GM04503 (cell line): ENCODE results near the gene TGFB2.

Experiments
- DNase-seq: peaks from one replicate; pipeline ENCODE4 v3.0.0-alpha.2; 2012; ENCODE audit warnings: low read depth

Gene TGFB2

DNA sequence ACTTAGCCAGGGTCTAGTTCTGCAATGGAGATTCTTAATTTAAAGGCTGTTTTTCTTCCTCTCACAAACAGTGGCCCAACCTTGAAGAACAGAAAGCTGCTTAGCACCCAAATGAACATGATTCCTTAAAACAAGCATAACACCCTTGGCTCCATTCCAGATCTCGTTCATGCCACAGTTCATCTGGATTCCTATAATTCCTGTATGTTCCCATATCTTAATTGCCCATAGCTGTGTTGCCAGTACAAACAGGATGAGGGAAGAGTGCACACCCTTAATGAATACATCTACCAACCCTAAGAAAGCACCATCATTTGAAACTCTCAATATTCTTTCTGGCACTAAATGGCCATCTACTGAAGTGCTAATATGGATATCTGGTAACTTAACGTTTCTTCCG, 45.5 kb downstream of the TGFB2 start:
- DNase-seq: no peak

DNA sequence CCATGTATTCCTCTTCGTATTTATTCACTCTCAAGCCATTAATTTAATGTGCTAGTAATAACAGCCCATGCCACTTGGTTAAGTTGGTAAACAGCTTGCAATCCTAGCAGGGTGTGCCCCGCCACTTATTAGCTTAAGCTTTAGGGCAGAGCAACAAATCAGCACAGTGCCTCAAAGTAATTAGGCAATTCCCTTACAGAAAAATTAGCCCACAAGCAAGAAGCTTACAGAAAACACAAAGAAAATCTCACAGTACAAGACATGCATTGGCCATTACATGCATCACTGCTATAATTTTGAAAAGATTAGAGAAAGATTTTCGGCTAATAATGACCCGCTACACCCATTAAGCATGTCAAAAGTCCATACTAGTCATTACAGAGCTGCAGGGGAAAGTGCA, 47.6 kb downstream of the TGFB2 start:
- no peak for DNase-seq

DNA sequence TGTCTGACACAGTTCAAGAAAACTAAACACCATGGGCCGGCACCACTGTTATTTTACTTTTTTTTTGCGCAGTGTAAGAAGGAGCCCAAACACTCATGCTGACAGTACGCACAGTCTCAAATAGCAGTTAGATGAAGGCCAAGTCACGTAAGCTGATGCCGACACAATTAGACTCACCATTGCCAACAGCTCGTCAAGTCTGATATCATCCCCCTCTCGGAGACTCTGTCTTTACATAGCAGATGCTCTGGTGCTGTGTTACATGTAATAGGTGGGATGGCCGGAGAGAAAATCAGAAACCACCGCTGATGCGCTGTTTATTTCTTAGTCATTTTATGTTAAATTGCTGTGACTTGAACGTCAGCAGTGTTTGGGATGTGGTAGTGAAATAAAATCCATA, 49.3 kb downstream of the TGFB2 start:
- DNase-seq: no peak

DNA sequence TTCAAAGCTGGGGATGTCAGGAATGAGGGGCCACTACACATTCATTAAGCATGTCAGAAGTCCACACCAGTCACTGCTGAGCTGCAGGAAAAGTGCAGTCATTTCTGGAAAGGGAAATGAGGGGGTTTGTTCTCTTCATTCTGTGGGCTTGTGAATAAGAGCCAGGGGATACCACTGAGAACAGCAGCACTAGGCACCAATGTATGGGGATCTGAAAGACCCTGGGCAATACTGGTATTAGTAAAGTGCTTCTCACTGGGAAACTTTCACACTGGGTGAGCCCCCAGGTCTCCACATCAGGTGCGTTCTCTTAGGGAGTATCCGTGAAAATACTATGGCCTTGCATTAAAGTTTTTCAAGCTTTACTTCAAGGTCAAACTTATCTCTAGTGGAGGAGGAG, 49.9 kb downstream of the TGFB2 start:
- DNase-seq: no peak

DNA sequence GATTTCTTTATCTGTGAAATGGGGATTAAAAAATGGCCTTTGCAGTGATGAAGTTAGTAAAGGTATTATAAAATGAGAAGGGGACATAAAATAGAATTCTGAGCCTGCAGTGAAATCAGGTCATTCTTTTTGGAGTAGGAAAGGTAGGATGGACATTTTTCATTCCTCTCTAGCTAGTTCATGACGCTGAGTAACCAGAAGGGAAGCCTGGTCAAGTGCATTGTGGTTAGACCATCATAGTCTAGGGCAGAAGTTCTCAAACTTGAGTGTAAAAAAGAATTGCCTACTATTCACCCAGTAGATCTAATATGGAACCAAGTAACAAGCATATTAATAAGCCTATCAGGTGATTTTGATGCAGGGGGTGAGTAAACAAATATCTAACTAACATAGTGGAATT, 50.8 kb downstream of the TGFB2 start:
- DNase-seq: no peak

DNA sequence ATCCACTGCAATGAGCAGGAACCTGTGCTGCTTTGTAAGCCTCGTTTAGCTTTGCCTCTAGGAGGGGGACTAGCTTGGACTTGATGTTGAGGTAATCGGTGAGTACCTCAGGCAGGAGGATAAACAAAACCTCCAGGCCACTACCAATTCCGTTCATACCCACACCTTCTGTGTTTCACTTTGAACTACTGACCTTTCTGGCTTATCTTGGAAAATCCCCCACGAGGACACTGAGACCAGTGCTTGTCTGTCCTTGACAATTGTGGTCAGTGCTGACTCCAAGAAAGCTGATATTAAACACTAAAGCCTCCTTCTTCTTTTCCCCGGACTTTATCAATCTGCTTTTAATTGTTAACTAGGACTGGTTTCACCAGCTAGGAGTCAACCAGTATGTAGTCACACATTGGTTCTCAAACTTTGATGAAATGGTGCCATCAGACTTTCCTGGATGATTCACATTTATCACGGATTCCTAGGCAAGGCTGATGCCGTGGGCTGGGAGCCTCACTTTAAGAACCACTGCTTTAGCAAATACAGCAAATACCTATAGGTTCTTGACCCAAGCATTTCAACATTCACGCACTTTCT, 52.7 kb downstream of the TGFB2 start:
- no peak for DNase-seq

DNA sequence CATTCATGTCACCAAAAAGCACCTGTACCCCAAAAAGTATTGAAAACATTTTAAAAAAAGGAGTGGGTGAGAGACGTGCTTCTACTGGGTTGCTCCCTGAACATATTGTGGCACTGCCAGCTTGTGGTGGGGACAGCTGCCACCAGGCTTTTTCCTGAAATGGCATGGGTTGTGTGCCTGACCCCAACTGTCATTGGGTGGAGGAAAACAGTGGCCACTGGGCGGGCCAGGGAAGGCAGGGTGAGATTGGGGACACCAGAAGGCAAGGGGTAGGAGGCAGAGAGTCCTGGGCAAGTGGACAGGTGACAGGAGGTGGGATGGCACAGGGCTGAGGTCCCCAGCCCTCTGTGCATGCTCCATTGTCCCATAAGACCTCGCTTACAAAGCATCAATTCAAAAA, 55.5 kb downstream of the TGFB2 start:
- no peak for DNase-seq

DNA sequence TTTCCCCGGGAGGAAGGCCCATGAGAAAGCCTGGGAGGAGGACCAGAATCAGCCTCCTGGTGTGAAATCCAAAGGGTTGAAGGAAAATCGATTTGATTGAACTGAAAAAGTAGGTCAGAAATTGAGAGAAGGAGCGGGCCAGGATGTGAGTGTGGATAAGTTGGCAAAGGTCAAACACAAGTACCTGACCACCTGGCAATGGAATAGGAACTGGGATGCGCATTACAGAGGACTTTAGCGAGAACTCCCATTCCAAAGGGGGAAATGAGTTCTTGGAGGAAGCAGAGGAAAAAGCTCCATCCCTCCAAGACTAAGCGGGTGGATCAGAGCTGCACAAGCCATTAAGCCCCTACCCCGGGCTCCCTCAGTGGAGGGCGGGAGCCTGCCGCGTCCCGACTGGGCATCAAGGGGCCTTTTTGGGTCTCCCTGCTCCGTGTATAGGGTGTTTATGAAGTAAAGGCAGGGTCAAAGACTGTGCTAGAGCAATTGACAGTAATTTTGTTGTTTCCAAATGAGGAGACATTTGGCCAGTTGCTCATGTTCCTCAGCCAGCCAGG, 56.4 kb downstream of the TGFB2 start:
- DNase-seq: no peak

DNA sequence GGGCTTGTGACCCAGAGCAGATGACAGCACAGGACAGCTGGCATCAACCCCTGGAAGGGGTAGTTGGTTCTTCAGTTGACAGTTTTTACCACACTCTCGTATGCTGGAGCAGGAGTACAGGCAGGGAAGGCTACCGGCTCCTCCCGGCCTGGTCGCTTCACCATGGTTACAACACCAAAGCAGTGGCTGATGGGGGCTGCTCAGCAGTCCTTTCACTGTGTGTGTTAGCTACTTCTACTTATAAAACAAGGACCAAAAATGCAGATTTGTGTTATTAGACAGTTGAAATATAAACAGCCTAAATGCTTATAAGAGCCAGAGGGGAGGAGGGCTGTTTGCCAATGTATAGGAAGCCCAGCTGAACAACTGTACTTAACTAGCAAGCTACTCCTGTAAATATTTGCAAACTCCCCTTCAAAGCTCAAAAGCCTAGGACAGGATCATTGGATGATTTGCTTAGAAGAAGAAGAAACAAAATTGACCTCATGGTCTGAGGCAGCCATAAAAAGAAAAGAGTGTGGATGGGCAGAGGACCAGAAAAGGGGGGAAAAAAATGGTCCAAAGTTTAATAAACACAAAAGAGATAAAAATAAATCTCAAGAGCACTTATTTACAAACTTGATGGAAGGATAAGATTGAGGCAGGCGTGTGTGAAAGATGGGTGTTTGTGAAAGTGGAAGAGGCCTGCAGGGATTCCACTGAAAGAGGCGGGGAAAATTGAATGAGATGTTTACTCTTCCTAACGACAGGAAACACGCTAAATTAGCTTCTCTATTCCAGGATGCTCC, 57.1 kb downstream of the TGFB2 start:
- no peak for DNase-seq

DNA sequence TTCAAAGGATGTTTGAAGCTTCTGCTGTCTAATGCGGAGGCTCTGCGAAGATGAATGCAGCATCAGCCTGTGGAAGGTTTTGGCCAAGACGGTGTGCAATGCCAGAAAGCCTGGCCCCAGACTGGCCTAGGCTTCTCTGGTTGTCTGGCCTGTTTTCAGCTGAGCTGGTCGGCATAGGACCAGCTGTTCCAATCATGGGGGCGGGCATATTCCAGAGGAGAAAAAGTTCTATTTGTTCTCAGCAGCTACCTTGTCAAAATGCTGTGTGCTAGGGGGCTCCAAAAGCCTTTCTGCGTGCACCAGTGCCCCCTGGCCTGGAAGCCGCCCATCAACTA, 57.6 kb downstream of the TGFB2 start:
- DNase-seq: no peak

DNA sequence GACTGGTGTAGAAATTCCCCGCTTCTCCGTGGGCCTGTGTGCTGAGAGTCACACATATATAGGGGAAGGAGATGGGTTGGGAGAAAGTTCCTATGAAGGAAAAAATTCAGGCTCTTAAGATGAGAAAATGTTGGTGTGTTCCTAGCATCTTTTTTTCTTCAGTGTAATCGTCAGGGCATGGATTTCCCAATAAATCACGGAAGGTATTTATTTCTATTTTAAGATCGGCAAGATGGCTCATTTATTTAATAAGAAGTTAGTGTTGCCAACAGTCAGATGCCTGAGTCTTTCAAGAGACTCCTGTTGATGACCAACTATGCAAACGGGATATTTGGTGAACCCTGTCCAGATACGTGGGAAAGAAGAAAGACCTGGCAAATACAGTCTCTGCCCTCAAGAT, 58.2 kb downstream of the TGFB2 start:
- no peak for DNase-seq

DNA sequence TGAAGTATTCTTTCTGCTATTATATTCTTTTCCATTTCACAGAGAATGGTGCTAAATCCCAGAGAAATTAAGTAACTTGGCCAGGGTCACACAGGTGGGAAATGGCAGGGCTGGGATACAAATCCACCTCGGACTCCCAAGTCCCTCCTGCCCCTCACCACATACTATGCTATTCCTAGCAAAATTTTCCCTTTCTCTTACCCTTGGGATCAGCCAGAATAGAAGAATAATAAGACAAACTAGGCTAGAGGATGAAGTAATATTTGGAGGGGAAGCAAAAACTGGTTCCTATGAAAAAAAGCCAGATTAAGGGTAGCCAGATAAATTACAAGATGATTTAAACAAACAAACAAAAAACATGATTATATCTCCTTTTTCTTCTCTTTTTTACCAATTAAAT, 62.5 kb downstream of the TGFB2 start:
- no peak for DNase-seq

DNA sequence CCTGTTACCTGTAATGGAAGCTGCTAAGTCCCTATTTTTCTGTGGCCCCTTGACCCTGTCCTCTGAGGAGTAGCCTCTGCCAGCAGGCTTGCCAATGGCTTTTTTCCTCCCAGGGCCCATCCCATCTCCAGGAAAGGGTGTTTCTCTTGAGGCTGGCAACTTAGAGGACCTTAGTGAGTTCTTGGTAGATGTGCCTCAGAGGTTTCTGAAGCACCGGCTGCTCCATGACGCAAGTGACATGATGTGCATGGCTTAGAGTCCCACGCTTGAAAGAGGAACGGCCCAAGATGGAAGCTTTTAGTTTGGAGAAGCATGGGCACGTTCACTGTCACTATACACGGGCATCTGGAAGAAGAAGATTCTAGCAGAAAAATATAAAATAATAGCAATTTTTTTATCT, 63.0 kb downstream of the TGFB2 start:
- no peak for DNase-seq

DNA sequence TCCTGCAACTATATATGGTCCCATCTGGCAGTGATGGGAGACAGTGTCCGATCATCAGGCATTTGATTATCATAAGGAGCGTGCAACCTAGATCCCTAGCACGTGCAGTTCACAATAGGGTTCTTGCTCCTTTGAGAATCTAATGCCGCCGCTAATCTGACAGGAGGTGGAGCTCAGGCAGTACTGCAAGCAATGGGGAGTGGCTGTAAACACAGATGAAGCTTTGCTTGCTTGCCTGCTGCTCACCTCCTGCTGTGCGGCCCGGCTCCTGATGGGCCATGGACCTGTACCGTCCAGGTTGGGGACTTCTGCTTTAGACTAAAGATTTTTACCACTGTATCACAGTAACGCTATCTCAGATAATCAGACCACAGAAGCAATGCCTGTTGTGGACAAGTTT, 63.8 kb downstream of the TGFB2 start:
- no peak for DNase-seq

DNA sequence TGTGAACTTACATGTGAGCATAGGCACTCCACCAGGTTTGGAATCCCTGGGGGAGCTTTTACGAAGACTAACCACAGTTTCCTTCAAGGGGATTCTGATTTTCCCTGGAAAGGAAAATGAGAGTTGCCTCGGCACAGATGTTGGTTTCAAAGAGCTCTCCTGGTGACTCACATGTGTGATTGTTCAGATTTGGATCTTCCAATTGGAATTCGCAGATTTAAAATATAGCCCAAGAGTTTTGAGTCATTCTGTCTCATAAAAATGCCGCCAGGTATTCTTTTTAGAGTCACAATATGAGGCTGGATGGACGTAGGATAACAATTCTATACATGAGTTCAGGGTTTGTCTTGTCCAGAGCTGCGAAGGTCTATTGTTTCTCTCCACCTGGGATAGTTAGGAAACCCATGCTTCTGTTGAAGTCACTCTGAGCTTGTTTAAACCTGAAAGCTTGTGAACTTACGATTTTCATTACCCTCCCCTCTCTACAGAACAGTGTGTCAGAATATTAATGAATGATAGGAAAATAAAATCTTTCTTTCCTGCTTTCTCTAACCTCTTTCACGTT, 64.9 kb downstream of the TGFB2 start:
- no peak for DNase-seq

DNA sequence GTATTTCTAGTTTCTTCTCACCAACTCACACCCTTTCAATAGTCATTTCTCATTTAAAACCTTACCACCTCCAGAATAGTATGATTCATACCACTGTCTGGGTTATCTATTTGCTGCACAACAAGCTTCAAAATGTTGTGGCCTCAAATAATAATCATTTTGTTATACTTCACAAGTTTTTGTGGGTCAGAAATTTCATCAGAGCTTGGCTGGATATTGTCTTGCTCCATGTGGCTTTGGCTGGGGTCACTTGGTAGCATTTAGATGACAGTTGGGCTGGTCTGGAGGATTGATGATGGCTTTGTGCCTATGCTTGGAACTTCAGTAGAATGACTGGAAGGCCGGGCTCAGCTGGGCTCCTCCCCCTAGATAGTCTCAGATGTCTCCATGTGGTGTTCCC, 66.0 kb downstream of the TGFB2 start:
- no peak for DNase-seq

DNA sequence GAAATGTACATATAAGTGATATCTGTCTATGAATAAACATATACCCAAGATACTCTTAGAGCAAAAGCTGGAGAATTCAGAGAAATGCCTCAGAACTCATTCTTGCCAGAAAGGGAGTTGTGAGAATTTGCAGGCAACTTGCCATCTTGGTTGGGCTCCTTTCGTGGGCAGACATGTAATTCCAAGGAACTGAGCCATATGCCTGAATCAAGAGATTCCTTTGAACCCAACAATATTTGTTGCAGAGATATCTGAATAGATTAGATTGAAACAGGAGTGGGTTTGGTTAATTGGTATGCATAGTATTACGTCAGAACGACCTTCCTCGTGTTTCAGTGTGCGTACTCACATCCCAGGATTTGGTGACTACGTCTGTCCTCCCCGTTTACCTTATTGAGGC, 67.0 kb downstream of the TGFB2 start:
- DNase-seq: no peak

DNA sequence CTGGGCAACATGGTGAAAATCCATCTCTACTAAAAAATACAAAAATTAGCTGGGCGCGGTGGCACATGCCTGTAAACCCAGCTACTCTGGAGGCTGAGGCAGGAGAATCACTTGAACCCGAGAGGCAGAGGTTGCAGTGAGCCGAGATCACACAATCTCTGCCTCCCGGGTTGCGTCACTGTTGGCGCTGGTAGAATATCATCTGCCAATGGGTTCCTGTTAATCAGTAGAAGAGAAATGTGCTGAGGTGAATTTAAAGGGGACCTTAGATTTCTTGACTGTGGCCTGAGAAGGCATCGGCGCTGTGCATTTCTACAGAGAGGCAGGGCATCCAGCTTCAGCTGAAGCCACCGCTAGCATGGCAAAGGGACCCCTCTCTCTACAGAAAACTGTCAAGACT, 68.0 kb downstream of the TGFB2 start:
- no peak for DNase-seq

DNA sequence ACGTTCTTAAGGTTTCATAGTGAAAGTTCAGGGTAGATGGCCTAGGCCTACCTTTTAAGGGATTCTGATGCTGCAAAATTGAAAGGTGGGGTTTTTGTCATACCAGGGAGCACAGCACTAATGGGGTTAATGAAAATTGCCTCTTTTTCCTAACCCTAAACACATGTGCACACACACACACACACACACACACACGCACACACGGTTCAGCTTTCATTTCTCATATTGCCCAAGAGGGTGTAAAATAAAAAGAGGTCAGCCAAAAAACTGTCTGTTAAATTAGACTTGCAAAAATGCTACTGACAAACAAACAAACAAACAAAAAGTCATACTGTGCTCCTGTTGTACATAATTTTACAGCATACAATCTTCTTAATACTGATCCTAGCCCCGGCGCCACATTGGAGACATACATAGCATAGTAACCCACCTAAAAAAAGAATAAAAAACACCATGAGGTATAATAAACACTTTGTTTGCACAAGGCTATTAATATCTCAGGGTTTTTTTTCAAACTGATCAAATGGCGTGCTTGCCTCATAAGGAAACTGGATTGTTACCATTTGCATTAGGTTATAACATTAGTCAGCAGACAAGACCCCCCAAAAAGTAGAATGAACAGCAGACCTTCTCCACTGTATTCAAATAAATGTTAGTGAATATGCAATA, 69.1 kb downstream of the TGFB2 start:
- DNase-seq: no peak

DNA sequence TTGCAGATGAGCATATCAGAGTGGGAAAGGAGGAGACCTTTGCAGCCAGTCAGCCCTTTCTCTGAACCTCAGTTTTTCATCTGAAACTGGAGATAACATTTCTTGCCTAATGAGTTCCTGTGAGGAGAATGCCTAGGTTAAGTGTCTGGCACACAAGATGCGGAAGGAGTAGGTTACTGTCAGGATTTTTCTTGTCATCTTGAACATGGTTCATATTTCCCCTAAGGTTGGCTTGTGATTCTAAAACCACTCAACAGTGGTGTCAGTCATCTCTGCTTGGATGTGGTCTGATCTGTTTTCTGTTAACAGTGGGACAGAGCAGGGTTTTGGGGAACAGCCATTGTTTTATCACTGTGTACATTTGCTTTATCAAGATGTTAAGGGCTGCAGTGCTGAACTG, 70.6 kb downstream of the TGFB2 start:
- DNase-seq: no peak

DNA sequence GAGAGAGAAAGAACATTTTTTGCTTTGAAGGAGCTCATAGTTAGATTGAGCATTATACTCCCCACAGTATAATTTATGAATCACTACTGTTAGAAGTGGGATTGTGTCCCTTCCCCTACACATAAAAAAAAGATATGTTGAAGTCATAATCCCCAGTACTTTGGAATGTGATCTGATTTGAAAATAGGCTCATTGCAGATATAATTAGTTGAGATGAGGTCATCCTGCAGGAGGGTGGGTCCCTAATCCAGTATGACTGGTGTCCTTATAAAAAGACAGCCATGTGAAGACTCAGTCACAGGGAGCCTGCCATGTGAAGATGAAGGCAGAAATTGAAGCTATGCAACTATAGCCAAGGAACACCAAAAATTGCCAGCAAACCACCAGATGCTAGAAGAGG, 76.4 kb downstream of the TGFB2 start:
- no peak for DNase-seq

DNA sequence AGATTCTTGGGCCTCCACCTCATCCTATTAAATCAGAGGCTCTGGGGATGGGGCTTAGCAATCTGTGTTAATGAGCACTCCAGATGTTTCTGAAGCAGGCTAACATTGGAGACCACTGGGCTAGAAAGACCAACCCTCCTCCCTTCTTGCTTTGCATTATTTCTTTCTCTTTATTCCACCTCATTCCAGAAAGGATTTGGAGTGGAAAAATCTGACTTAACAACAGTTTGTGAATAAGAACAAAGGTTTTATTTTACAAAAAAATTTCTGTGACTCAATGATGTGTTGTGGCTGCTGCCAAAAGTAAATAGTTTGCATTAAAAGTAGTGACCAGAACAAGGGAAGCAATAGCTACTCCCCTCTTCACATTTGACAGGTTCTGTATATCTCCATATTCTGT, 79.4 kb downstream of the TGFB2 start:
- no peak for DNase-seq
